Osteoblast (primary cell): ENCODE measurements around the gene CMTR2. TPM values are rescaled to one million over a fixed set of nuclear protein-coding genes. Genes with fewer than 3 reads are reported as not detected.

ENCODE experiments used
- DNase-seq: peaks from one replicate; pipeline ENCODE4 v3.0.0; 2011; ENCODE audit warnings: low spot score, mixed read lengths; ENCODE audit not compliant: insufficient read length; ENCODE audit errors: missing footprints
- H2AFZ ChIP-seq: 2 replicates; pipeline ENCODE4 v1.6.0; 2011; ENCODE audit warnings: mild to moderate bottlenecking, low read length
- H3K27ac ChIP-seq: 2 replicates; pipeline ENCODE4 v1.5.1; 2011; ENCODE audit warnings: mild to moderate bottlenecking, low read depth, low read length, moderate library complexity
- H3K27me3 ChIP-seq: 2 replicates; pipeline ENCODE4 v1.6.0; 2012; ENCODE audit warnings: mild to moderate bottlenecking, control low read depth, inconsistent platforms, low read length, moderate library complexity; ENCODE audit not compliant: insufficient read depth
- H3K36me3 ChIP-seq: 2 replicates; pipeline ENCODE4 v1.5.1; 2011; ENCODE audit warnings: mild to moderate bottlenecking, low read length, control low read depth, moderate library complexity; ENCODE audit not compliant: insufficient read depth
- H3K4me1 ChIP-seq: 2 replicates; pipeline ENCODE4 v1.5.1; 2011; ENCODE audit warnings: mild to moderate bottlenecking, low read length, control low read depth, moderate library complexity; ENCODE audit not compliant: insufficient read depth
- H3K4me2 ChIP-seq: 2 replicates; pipeline ENCODE4 v1.6.0; 2011; ENCODE audit warnings: mild to moderate bottlenecking, low read length; ENCODE audit not compliant: insufficient read depth
- H3K4me3 ChIP-seq: fragments of 200-600 bp; sonication (generic); 3 replicates; pipeline ENCODE4 v1.5.1; 2012; ENCODE audit warnings: mild to moderate bottlenecking, low read length, inconsistent platforms; ENCODE audit not compliant: insufficient read depth
- H3K79me2 ChIP-seq: 2 replicates; pipeline ENCODE4 v1.6.0; 2012; ENCODE audit warnings: mild to moderate bottlenecking, low read length, control low read depth, inconsistent platforms; ENCODE audit not compliant: insufficient read depth
- H3K9me3 ChIP-seq: 2 replicates; pipeline ENCODE4 v1.5.1; 2011; ENCODE audit warnings: low read depth, low read length, control low read depth
- H4K20me1 ChIP-seq: 2 replicates; pipeline ENCODE4 v1.6.0; 2012; ENCODE audit warnings: mild to moderate bottlenecking, low read length, control low read depth; ENCODE audit not compliant: insufficient read depth
- CTCF ChIP-seq: IDR thresholded peaks from 2 replicates; pipeline ENCODE4 v1.5.1; 2011; ENCODE audit warnings: mild to moderate bottlenecking, low read depth, low read length, moderate library complexity; ENCODE audit errors: extremely low read depth
- total RNA-seq: library from RNA; depleted of rRNA; stranded (reverse); fragments of >200 nt; gene quantifications from 2 replicates; pipeline ENCODE4 v1.2.3, GENCODE V29; 2012

CMTR2 gene
- total RNA-seq, 1 donor: 39.1 TPM

GRCh38 chr16:71257768-71258167, 31.4 kb downstream of the CMTR2 start:
- H3K4me1 ChIP-seq: no peaks in the 10 kb centered on the region
- no peak for TF ChIP-seq CTCF
- H3K36me3 ChIP-seq: no peaks in the 10 kb centered on the region
- H3K9me3 ChIP-seq: no peaks in the 10 kb centered on the region
- no peak overlapping the region for H3K27ac ChIP-seq
- H4K20me1 ChIP-seq: no peaks in the 10 kb centered on the region
- H3K79me2 ChIP-seq: no peaks in the 10 kb centered on the region
- no peak overlapping the region for H3K4me3 ChIP-seq
- no peak overlapping the region for H2AFZ ChIP-seq
- no peaks in the 10 kb centered on the region for H3K27me3 ChIP-seq
- H3K4me2 ChIP-seq: no peak overlapping the region
- no peak for DNase-seq

GRCh38 chr16:71255721-71256120, 33.5 kb downstream of the CMTR2 start:
- Histone ChIP-seq H3K4me3 (no peak overlapping the region), H2AFZ (no peak overlapping the region), H3K4me1 (no peaks in the 10 kb centered on the region), H3K9me3 (no peaks in the 10 kb centered on the region), H4K20me1 (no peaks in the 10 kb centered on the region), H3K4me2 (no peak overlapping the region), H3K27ac (no peak overlapping the region), H3K27me3 (no peaks in the 10 kb centered on the region), H3K36me3 (no peaks in the 10 kb centered on the region), H3K79me2 (no peaks in the 10 kb centered on the region)
- DNase-seq: no peak
- TF ChIP-seq CTCF: no peak

DNA sequence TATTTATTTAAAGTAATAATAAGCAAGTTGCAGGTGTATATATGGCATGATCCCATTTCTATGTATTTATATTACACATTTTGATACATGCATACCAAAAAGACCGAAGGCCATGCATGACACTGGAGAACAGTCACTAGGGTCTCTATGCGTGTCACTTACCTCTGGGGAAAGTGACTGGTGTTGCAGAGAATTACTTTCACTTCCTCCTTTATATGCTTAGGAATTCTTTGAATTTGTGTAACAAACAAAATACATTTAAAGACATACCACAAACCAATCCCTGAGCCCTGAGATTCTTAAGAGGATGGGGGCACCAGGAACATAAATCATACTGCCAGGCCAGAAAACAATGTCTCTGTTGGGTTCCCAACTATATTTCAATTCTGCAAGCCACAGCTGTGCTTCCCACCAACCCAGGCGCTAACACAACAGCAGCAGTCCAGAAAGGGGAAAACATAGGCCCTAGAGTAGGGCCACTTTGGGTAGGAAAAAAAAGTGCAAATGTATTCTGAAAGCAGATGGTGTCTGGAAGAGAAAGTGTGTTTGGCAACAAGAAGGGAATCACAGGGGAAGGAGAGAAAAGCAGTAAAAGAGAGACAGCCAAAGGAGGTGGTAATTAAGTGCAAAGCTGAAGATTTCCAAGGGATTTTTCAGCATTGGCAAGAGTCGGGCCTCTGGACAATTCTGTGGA, 34.2 kb downstream of the CMTR2 start:
- Histone ChIP-seq H4K20me1 (no peaks in the 10 kb centered on the region), H3K27me3 (no peaks in the 10 kb centered on the region), H3K4me2 (no peak overlapping the region), H3K27ac (no peak overlapping the region), H3K36me3 (no peaks in the 10 kb centered on the region), H2AFZ (no peak overlapping the region), H3K9me3 (no peaks in the 10 kb centered on the region), H3K4me3 (no peak overlapping the region), H3K79me2 (no peaks in the 10 kb centered on the region), H3K4me1 (no peaks in the 10 kb centered on the region)
- no peak for DNase-seq
- no peak for TF ChIP-seq CTCF

DNA sequence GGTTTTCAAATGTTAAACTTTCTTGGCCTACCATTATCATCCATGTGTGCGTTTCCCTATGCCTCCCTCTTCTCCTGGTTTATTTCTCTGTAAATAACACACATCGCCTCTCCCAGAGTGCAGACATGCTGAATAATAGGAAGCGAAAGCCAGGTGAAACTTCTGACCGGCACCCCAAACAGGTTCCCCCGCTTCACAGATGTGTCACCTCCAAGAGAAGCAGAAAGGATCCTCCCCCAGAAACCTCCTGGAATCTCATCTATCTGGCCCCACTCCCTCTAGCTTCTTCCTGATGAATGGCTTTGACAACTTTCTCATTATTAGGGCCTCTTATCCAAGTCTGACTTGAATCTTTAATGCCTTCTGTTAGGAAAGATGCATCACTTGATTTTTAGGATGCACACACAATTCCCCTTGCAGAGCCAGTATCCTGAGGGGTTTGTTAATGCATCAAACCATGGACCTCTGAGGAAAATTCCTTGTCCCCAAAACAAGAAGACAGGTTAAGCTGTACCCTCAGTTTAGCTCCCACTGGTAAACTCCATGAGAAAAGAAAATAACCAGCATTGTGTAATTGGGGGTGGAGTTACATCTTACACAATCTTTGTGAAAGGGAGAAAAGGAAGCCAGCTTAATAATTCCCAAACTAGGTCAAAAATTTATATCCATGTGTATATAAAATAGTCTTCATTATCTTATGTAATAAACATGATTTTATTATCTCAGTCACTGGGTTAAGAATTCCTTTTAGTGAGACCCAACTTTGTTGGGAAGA, 38.6 kb downstream of the CMTR2 start:
- Histone ChIP-seq H3K36me3 (no peaks in the 10 kb centered on the region), H3K4me1 (no peaks in the 10 kb centered on the region), H3K4me3 (no peak overlapping the region), H2AFZ (no peak overlapping the region), H3K27me3 (no peaks in the 10 kb centered on the region), H3K4me2 (no peak overlapping the region), H3K27ac (no peak overlapping the region), H3K79me2 (no peaks in the 10 kb centered on the region), H4K20me1 (no peaks in the 10 kb centered on the region), H3K9me3 (no peaks in the 10 kb centered on the region)
- DNase-seq: no peak
- no peak for TF ChIP-seq CTCF
